Hypothalamus (tissue), 51 donors: ENCODE measurements around the gene GNPAT.

Source experiments
- DNase-seq, 51 donors: peaks; one replicate each; lab custom pipeline; 2025; lab: John Stamatoyannopoulos, UW

The GNPAT gene

DNA sequence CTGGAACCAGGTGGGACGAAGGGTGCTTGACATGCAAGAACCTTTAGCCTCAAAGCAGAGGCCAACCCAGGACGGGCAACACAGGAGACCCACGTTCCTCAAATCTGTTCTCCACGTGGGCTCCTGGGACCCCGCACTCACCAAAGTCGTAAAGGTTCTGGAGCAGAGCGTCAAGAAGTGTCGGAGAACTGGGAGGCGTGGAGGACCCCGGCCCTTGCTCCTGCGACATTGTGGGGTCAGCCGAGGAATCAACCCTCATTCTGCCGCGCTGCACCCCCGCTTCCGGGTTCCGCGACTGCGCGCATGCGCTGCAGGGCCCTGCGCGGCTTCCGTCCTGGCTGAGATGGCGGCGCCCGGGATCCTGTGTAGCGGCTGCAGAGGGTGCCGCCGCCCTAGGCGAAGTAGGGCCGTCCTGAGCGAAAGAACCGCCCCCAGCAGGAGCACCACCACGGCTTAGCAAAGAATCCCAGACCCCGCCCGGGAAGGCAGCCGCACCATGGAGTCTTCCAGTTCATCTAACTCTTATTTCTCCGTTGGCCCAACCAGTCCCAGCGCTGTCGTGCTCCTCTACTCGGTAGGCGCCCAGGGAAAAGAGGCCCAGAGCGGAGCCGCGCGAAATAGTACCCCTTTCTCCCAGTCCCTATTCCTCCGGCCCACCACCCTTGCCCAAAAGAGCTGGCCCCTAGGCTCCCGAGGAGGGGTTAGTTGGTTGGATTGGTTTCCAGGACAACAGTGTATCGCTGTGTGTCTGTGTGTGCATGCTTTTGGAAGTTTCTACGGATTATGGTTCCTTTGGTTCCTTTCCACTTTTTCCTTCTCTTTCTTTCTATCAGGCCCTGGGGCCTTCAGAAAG, at the start of gene GNPAT:
Gene GNPAT (plus strand): TSS at position 330 of the 853 bp plus-strand sequence. CDS start 167 bp downstream, at position 497.
- peak; percentile 35 to 93 (median 75) for DNase-seq

DNA sequence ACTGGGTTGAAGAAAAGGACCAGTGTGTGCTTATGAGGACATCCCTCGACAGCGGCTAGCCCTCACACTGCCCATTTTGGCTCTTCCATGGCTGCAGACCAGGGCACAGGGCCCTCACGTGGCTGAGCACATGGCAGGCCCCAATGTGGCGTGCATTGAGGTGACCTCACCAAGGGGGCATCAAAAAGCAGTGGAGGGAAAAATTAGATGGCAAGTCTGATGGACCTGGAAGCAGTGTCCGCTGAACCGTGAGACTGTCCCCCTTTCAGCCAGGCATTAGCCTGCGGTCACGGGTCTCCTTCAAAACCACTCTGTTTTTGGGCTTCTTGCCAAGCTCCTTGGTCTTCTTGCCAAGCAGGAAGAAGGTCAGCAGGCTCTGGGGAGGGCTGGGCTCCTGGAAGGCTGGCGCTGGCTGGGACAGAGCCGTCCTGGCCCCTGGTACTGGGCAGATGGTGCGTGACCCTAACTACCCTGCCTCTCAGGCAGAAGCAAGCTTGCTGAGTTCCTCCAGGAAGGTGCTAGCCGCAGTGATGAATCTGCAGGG, 48.3 kb upstream of the GNPAT start:
- DNase-seq = peak in 47 of 51 donors; percentile 8 to 78 (median 44)

DNA sequence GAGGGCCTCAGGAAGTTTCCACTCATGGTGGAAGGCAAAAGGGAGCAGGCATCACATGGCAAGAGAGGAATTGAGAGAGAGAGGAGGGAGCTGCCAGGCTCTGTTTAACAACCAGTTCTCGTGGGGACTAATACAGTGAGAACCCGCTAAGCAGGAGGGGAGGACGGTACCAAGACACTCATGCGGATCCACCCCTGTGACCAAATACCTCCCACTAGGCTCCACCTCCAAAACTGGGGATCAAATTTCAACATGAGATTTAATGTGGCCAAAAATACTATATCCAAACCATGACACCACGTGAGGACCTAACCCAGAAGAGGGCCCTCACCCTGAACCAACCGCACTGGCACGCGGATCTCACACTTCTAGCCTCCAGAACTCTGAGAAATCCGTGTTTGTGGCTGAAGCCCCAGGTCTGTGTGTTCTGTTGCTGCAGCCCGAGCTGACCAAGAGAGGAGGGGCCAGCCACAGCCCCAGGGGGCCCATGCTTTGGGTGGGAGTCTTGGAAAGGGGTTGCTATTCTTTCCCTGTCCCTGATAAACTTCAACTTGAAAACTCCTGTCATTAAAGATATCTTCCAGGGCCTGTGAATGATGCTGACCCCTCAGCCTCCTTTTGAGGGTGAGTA, 47.2 kb upstream of the GNPAT start:
- no peak for DNase-seq

DNA sequence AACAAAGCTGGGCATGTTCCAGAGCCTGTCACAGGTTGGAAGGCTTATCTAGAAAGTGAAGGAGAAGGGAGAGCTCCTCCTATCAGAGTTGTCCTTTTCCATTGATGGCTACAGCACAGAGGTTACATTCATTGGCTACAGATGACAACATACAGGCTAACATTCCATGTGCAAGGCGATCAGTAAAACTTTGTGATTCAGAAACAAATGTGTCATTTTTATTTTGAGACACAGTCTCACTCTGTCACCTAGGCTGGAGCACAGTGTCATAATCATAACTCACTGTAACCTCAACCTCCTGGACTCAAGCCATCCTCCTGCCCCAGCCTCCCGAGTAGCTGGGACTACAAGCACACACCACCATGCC, 46.6 kb upstream of the GNPAT start:
- DNase-seq = no peak

DNA sequence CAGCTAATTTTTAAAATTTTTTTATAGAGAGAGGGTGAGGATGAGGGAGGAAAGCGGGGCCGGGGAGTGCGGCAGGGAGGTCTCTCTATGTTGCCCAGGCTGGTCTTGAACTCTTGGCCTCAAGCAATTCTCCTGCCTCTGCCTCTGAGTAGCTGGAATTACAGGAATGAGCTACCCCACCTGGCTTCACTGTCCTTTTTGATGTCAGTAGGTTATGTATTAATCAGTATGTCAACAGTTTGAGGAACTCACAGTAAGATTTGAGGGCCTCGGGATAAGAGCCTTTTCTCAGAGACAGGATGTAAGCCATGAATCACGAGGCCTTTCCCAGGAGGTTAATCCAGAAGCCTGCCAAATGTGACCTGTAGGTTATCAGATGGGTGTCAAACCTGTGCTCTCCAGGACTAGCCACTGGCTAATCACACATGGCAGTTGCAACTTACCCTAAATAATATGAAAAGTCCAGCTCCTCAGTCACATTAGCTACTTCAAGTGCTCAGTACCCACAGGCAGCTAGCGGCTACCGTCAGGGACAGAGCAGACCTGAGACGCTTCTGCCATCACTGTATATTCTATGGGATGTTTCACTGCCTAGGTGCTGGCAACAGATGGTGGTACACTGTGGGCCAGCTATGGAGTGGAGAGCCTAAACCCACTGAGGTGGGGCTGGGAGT, 46.0 kb upstream of the GNPAT start:
- DNase-seq = no peak

DNA sequence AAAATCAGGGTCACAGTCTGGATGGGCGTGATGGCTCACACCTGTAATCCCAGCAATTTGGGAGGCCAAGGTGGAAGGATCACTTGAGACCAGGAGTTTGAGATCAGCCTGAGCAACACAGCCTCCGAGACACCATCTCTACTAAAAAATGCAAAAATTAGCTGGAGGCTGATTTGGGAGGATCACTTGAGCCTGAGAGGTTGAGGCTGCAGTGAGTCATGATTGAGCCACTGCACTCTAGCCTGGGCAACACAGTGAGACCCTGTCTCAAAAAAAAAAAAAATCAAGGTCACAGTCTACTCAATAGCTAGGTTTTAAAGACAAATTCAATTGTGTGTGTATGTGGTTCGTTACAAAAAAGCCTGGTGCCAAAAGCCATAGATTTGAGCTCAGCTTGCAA, 44.7 kb upstream of the GNPAT start:
- no peak for DNase-seq

DNA sequence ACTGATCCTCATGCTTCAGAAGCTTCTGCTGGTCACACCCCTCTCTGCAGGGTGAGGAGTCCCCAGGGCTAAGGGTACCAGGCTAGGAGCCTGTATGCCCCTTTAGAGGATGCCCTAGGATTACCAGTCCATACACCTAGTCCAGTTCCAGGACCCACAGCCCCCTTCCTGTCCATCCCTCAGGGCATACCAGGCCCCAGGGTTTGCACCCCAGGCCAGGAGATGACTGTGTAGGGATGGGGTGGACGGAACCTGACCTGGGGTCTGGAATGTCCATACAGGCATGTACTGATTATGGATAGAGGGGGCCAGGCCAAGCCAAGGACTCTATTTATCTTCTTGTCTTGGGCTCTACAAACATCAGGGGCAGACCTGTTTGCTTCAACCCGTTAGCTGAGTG, 44.3 kb upstream of the GNPAT start:
- no peak for DNase-seq

DNA sequence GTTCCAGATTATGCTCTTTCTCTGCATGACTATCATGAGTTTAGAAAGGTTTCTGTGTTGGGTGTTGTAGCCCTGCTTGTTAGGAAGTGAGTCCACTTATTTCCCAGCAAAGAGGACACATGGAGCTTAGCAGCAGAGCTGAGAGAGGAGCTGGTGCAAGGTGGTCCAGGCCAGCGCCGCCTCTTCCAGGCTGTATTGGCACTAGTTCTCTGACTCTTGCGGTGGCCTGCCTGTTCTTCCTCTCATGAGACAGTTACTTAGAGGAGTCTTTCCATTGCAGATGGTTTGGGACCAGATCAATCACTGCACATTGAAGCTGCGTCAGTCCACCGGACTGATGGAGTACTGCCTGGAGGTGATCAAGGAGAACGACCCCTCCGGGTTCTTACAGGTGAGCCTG, 41.1 kb upstream of the GNPAT start:
- no peak for DNase-seq

DNA sequence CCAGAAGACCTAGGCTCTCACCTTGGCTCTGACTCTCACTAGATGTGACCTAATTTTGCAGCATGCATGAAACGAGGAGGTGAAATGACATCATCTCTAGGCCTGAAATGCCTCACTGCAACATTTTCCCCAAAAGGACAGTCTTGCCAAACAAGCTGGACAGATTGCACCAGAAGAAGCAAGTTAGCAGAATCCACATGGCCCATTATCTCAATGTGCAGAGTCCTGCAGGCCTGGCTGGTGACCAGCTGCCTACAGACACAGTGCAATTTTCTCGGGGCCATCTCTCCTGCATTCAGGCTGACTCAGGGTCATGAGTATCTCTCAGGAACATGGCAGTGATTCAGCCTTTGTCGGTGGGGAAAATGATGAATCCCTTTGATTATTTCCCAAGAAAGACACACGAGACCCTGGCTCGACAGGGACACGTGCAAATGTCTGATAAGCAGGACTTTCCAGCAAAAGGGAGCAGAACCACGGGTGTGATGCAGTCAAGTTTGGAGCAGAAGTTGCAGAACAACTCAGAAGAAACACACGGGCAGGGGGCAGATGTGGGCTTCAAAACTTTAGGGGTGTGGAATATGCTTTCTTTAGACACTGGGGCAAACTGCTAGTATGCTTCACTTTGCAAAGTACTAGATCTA, 40.5 kb upstream of the GNPAT start:
- no peak for DNase-seq

DNA sequence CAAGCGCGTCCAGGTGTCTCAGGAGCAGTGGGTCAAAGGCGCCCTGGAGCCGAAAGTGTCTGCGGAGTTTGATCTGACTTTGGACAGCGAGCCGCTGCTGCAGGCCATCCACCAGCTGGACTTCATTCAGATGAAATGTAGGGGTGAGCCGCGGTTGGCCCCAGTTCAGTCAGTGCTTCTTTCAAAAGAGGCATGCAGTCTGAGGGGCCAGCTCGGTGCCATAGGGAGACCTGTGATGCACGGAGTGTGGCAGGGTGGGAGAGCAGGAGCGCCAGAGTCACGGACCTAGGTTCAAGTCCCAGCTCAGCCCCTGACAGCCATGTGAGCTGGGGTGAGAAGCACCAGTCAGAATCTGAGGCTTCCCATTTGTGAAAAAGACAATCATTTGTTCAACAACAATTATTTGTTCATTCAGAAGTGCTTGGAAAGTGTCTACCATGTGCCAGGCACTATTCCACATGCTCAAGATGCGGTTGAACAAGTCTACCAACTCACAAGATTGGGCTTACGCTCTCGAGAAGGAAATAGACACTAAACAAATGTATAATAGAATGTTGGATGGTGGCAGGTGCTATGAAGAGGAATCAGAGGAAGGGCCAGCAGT, 39.5 kb upstream of the GNPAT start:
- no peak for DNase-seq

DNA sequence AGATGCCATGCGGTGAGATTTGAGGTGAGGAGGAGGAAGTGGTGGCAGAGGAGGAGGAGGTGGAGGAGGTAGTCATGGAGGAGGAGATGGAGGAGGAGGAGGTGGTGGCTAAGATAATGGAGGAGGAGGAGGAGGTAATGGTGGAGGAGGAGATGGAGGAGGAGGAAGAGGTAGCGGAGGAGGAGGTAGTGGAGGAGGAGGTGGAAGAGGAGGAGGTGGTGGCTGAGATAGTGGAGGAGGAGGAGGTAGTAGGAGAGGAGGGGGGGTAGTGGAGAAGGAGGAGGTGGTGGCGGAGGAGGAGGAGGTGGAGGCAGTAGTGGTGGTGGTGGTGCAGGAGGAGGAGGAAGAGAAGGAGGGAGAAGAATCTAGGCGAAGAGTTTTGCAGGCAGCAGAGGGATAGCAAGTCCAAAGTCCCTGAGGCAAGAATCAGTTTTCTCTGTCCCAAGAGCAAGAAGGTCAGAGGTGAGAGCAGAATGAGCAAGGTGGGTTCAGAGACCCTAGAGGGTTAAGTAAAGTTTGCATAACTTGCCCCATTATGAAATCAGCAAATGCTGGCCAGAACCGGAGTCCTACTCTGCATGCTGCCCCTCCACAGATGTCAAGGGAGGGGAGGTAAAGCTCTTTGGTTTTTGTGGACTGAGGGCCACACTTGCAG, 38.9 kb upstream of the GNPAT start:
- DNase-seq = no peak

DNA sequence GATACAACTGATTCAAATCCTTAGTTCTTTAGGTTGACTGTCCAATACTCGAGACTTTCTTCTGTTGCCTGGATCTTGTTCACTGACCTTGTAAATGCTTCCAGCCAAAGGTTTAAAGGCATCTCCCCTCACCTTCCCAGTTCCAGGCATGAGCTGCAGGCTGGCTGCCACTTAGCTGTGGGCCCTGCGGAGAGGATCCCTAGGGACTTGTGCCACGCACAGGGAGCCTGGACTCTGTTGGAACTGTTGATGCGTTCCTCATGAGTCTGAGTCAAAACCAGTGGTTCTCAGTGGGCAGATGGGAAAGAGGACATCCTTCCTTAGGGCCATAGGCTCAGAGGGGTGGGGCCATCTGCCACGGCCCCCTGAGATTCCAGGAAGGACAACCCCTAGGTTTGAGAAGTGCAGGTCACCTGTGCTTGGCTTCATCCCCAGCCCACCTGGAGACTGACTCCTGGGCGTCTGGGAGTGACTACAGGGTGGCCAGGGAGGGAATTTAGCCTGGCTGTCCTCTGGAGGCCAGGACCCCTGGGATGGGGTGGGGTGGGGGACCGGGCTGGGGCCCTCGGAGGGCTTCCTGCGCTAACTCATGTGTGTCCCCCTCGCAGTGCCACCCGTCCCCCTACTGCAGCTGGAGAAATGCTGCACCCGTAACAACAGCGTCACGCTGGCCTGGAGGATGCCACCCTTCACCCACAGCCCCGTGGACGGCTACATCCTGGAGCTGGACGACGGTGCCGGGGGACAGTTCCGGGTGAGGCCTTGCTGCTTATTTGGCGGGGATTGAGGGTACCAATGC, 37.6 kb upstream of the GNPAT start:
- DNase-seq = no peak

DNA sequence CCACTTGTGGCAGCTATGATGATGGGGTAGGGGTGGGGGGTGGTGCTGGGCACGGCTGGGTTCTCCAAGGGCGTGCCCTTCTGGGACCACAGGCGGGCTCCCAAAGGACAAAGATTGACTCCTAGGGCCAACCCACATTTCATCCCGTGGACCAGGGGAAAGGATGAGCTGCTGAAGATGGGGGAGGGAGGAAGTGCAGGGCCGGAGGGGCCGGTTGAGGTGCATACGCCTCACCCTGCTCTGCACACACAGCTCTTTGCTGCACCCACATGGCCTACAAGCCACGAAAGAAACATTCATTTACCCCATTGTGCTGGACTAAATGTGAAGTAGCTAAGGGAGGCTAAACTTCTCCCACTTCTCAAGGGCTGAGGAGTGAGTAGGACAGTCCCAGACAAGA, 34.2 kb upstream of the GNPAT start:
- peak in 5 of 51 donors; percentile 2 to 23 (median 8) for DNase-seq

DNA sequence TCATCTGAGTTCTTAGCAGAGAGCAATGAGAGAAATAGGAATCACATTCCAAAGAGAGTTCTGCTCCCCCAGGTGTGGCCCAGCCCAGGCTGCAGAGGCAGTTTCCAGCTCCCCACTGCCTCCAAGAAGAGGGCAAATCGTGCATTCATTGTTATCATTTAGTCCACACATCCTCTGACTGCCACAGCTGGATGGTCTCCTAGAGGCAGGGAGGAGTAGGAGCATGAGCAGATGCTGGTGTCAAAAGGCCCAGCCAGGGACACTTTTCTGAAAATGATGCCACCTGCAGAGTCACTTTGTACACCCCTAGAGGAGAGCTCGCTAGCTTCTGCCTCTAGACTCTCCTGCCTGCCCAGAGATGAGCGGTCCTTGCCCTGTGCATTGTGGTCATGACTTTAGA, 33.6 kb upstream of the GNPAT start:
- DNase-seq = no peak

DNA sequence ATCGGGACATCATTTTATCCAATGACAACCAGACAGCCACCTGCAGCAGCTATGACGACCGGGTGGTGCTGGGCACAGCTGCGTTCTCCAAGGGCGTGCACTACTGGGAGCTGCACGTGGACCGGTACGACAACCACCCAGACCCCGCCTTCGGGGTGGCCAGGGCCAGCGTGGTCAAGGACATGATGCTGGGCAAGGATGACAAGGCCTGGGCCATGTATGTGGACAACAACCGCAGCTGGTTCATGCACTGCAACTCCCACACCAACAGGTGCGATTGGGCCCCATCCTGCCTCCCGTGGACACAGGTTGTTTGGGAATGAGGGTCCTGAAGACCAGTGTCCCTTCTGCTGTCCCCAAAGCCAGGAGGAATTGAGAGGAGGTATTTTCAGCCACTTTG, 32.0 kb upstream of the GNPAT start:
- no peak for DNase-seq

DNA sequence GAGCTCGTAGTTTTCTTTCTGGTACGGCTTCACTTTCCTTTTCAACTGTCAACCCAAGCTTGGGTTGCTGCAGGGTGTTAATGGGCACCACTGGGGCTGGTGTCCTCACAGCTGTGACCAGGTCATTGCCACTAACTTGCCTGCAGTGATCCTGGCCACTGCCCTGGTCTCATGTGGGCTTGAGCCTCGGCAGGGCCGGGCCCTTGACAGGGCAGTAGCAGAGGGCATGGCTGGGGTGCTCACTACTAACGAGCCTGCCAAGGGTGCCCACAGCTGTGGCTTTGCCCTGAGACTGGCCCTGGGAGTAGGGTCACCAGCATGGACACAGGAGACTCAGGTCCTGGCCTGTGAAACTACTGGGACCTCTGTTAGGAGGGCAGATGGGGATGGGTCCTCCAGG, 31.5 kb upstream of the GNPAT start:
- DNase-seq = no peak

DNA sequence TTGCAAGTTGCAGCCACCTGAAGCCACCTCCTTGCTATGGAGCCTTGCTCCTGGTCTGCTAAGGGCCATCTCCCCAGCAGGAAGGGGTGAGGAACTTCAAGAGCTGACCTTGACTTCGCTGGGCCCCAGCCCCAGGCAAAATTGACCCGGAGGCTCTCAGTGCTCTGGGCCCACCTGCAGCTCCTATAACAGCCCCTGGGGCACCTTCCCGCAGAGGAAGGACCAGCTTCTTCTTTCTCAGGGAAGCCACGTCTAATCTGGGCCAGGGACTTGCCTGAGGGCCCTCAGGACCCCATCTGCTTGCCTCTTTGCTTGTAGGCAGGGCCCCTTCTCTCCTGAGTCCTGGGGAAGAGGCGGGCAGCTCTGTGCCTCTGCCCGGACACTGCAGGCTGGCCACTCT, 30.9 kb upstream of the GNPAT start:
- DNase-seq = no peak

DNA sequence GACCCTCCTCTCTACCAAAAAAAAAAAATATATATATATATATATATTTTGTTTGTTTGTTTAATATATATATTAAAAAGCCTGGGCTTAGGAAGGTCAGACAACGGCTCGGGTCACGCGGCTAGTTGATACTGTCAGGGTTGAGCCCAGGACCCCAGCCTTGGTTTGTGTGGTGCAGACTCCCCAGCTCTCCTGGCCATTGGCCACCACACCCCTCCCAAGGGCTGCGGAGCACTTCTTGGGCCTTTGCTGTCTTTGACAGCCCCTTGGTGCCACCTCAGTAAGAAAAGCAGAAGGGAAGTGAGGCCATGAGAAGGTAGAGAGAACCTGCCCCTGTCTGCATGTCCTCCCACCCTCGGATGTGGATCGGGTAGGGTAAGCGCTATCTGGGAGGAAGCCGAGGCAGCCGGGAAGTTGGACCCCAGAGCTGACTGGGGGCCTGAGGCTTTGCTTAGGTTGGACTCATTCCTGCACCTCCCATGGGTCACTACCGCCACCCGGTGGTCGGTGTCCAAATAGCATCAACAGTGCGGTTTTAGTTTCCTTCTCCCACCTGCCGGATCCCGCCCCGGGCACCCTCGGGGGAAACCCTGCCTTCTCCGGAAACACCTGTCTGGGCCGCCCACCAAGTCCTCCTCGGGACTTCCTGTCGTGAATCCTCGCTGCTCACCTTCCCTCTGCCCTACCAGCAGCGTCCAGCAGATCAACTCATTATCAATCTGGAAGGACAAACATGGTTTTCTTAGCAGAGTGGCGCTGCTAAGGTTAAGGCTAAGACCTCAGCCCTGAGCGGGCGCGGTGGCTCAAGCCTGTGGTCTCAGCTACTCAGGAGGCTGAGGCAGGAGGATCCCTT, 29.8 kb upstream of the GNPAT start:
- peak in 50 of 51 donors; percentile 12 to 85 (median 65) for DNase-seq
